Omental fat pad (tissue), 4 donors: ENCODE results near the gene DCAF10. TPM values are rescaled to one million over a fixed set of nuclear protein-coding genes. Genes with fewer than 3 reads are reported as not detected.
"Not testable (repeated sequence)": the region's sequence is repeated elsewhere in the genome, so short reads cannot be mapped to it uniquely, and the experiment has no call there.

Experiments used
- ATAC-seq: fragments of 150-250 bp; one replicate; pipeline ENCODE4 v1.9.1; 2016; ENCODE audit warnings: mild to moderate bottlenecking, moderate library complexity; ENCODE audit not compliant: low FRiP score
- DNase-seq: peaks from one replicate; pipeline ENCODE4 v3.0.0-alpha.2; 2019; ENCODE audit warnings: low spot score
- total RNA-seq, 4 donors: library from RNA; depleted of rRNA; stranded (reverse); fragments of >200 nt; gene quantifications; one replicate each; pipeline ENCODE4 v1.1.0, GENCODE V29; 2016
- TF ChIP-seq, protein P1 (sequence below), 3 donors: fragments of 450-650 bp; IDR thresholded peaks; one replicate each; pipeline ENCODE4 v1.5.1; 2016 to 2017; ENCODE audit warnings: antibody characterized with exemption in 3 of 3, mild to moderate bottlenecking in 3 of 3, moderate library complexity in 2 of 3

Gene DCAF10
- total RNA-seq, 4 donors from 2014 or later: 23.2 to 40.5 (median 31.9) TPM

DNA sequence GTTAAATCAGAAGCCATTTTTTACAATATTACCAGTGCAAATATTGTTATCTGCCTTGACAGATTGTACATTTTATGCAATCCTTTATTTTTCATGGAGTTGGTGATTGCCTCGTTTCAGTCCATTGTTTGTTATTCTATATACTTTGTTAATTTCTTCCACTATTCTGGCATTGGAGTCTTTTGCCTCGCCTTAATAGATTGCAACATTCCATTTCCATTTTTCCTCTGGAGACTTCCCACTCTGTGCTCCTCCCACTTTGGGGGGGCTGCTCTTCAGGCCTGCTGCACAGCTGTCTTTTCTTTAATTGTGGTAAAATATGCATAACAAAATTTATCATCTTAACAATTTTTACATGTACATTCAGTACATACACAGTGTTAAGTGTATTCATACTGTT lies 4.4 kb upstream of the DCAF10 start:
- TF ChIP-seq, protein P1, sequence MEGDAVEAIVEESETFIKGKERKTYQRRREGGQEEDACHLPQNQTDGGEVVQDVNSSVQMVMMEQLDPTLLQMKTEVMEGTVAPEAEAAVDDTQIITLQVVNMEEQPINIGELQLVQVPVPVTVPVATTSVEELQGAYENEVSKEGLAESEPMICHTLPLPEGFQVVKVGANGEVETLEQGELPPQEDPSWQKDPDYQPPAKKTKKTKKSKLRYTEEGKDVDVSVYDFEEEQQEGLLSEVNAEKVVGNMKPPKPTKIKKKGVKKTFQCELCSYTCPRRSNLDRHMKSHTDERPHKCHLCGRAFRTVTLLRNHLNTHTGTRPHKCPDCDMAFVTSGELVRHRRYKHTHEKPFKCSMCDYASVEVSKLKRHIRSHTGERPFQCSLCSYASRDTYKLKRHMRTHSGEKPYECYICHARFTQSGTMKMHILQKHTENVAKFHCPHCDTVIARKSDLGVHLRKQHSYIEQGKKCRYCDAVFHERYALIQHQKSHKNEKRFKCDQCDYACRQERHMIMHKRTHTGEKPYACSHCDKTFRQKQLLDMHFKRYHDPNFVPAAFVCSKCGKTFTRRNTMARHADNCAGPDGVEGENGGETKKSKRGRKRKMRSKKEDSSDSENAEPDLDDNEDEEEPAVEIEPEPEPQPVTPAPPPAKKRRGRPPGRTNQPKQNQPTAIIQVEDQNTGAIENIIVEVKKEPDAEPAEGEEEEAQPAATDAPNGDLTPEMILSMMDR (IDR thresholded peaks at IDR 0.05): no peak
- no peak for ATAC-seq
- no peak for DNase-seq

DNA sequence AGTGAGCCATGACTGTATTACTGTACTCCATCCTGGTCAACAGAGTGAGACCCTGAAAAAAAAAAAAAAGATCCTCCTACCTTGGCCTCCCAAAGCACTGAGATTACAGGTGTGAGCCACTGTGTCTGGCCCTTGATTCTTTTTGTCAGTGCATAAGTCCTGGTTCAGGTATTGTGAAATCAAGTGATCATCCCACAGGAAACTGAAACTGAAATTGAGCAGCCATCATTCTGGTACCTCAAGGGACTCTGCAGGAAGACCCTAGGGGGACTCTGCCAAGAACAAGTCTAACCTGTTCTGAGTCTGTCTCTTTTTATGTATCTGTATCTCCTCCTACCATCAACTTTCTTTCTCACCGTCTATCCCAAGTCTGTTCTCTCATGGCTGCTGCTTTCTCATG lies 1.9 kb upstream of the DCAF10 start:
- TF ChIP-seq, protein P1 (IDR thresholded peaks at IDR 0.05): no peak
- DNase-seq (no peak), ATAC-seq (no peak)

DNA sequence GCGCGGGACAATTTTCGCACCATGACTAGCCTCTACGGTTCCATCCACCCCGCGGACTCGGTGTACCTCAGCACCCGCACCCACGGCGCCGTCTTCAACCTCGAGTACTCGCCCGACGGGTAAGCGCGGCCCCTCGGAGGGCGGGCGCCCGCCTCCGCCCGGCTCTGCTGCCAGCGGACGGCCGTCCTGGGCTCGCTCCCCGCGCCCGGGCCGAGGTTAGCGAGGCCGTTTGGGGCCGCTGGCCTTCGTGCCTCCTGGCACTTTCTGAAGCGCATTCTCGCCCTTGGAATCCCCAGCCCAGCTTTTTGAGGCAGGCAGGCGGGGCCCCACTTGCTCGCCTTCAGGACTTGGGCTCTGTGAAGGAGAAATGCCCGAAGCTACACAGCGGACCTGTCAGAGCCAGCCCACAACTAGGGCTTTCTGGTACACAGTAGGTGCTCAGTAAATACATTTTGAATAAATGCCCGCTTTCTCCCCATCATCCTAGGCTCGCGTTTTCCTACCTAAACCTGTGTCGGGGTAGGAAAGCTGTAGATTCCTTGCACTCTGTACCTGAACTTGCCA lies 772 bp downstream of the DCAF10 start:
- DNase-seq: no peak
- ATAC-seq: peak; percentile 67

DNA sequence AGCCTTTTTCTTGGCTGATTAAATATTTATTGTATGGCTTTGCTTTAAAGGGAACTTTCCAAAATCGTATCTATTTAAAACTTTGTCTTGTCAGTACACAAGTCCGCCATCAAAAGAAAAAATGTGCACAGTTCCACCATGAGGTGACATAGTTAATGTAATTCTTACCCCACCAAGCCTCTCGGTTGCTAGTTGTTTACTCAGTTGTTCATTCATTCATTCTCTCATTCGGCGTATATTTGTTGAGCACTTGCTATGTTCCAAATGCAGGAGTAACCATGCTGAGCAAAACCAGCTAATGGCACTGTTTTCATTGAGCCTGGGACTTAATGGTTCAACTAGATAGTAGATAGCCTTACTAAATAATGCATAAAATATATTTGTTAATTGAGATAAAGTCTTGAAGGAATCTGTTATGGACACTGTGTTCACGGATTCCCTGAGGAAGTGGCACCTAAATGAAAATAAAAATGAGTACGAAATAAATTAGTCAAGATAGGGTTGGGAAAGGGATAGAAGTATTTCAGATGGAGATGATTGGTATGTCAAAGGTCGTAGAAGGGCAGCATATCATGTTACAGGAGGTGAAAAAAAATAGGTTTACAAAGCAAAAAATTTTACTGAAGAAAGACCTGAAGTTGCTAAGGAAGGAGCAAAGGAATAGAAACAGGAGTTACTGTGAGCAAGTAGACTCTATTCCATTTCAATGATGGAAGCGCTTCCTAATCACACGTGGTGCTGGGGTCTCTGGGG lies 1.5 kb downstream of the DCAF10 start:
- TF ChIP-seq, protein P1 (IDR thresholded peaks at IDR 0.05): no peak
- ATAC-seq (no peak), DNase-seq (no peak)

More for the DNA sequence above, 772 bp downstream of the DCAF10 start:
- TF ChIP-seq, protein P1 (IDR thresholded peaks at IDR 0.05): no peak

DNA sequence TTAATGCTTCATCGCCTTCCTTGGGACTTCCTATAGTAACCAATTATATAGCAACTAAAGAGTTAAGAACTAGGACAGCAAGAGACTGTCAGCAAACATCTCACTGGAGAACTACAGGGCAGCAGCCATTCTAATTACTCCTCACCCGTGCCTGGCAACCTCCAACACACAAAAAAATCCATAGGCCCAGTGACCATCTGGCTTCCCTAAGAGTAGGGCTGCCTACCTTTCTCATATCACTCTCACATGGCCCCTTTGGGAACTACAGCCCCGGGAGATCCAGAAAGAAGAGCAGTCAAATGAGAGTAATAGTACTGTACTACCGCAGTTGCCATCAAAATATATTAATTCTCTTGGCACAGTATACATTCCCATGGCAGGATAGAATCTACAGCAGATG lies 5.7 kb downstream of the DCAF10 start:
- ATAC-seq (no peak), DNase-seq (no peak)
- TF ChIP-seq, protein P1 (IDR thresholded peaks at IDR 0.05): no peak

DNA sequence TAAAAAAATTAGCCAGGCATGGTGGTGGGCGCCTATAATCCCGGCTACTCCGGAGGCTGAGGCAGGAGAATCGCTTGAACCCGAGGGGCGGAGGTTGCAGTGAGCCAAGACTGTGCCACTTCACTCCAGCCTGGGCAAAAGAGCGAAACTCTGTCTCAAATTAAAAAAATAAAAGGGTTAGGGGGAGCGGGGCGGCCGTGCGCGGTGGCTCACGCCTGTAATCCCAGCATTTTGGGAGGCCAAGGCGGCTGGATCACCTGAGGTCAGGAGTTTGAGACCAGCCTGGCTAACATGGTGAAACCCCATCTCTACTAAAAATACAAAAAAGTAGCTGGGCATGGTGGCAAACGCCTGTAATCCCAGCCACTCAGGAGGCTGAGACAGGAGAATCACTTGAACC lies 9.1 kb downstream of the DCAF10 start:
- not testable (repeated sequence) for ATAC-seq, DNase-seq

DNA sequence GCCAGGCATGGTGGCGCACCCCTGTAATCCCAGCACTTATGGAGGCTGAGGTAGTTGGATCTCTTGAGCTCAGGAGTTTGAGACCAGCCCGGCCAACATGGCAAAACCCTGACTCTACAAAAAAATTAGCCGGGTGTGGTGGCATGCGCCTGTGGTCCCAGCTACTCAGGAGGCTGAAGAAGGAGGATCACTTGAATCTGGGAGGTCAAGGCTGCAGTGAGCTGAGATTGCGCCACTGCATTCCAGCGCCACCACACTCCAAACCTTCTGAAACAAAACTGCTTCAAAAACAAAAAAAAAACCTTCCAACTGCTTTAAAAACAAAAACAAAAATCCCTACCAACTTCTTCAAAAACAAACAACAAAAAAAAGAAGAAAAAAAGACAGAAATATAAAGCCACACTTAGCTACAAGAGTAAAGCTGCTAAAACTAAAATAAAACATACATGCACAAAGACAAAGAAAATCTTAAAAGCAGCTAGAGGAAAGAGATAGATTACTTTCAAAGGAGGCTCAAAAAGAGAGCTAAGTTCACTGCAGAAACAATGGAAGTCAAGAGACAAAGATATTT lies 11.4 kb downstream of the DCAF10 start:
- TF ChIP-seq, protein P1 (IDR thresholded peaks at IDR 0.05): no peak
- DNase-seq (no peak), ATAC-seq (no peak)
